MCF 10A (cell line): Measurements from ENCODE around the gene ASB7. TPM values are rescaled to one million over a fixed set of nuclear protein-coding genes. Genes with fewer than 3 reads are reported as not detected.

ENCODE experiments used
- BruUV-seq: library from RNA; stranded (reverse); fragments of 400-500 nt; replicated peaks from 2 replicates; lab custom pipeline; 2021; lab: Mats Ljungman, UMichigan
- CTCF ChIA-PET: fragments of 300-600 bp; sonication (Branson Sonifier 250); formaldehyde crosslinking; extraction: SDS; loops from one replicate; lab custom pipeline; 2021; ENCODE audit warnings: antibody characterized with exemption, inconsistent platforms; lab: Yijun Ruan, JAX
- POLR2A ChIA-PET: fragments of 300-600, 350-650 bp; sonication (Branson Sonifier 250); formaldehyde crosslinking; extraction: SDS; loops from one replicate; lab custom pipeline; 2020; ENCODE audit warnings: antibody characterized with exemption, inconsistent platforms; lab: Yijun Ruan, JAX
- DNase-seq: peaks from one replicate; pipeline ENCODE4 v3.0.0-alpha.2; 2018; ENCODE audit not compliant: unreplicated experiment
- H3K27ac Mint-ChIP-seq: one replicate; pipeline ENCODE4 v1.8.0; 2022; ENCODE audit warnings: mild to moderate bottlenecking, low read depth, mixed read lengths; ENCODE audit not compliant: unreplicated experiment
- H3K27me3 Mint-ChIP-seq: one replicate; pipeline ENCODE4 v1.8.0; 2022; ENCODE audit warnings: mixed read lengths; ENCODE audit not compliant: insufficient read depth, unreplicated experiment
- H3K36me3 Mint-ChIP-seq: one replicate; pipeline ENCODE4 v1.8.0; 2022; ENCODE audit warnings: mild to moderate bottlenecking, moderate library complexity, mixed read lengths; ENCODE audit not compliant: insufficient read depth, unreplicated experiment
- H3K4me1 Mint-ChIP-seq: one replicate; pipeline ENCODE4 v1.8.0; 2022; ENCODE audit warnings: mixed read lengths; ENCODE audit not compliant: insufficient read depth, unreplicated experiment
- H3K4me3 Mint-ChIP-seq: one replicate; pipeline ENCODE4 v1.8.0; 2022; ENCODE audit warnings: mild to moderate bottlenecking, moderate library complexity, mixed read lengths; ENCODE audit not compliant: unreplicated experiment
- H3K9me3 Mint-ChIP-seq: one replicate; pipeline ENCODE4 v1.8.0; 2022; ENCODE audit warnings: mixed read lengths; ENCODE audit not compliant: unreplicated experiment
- intact Hi-C: fragments of 100-400 bp; cut with micrococcal nuclease; formaldehyde crosslinking; loops from 2 replicates; pipeline ENCODE4 v1.14.1; 2022
- total RNA-seq: library from RNA; stranded (reverse); gene quantifications from 2 replicates; pipeline ENCODE4 v1.2.3, GENCODE V29; 2022
- TF ChIP-seq, protein P1 (sequence below): fragments of 200-600 bp; IDR thresholded peaks from one replicate; pipeline ENCODE4 v1.8.0; 2022; ENCODE audit warnings: antibody characterized with exemption, mild to moderate bottlenecking; ENCODE audit not compliant: unreplicated experiment

Gene ASB7
- total RNA-seq, 1 experiment from 2014 or later: 14.3 TPM

DNA sequence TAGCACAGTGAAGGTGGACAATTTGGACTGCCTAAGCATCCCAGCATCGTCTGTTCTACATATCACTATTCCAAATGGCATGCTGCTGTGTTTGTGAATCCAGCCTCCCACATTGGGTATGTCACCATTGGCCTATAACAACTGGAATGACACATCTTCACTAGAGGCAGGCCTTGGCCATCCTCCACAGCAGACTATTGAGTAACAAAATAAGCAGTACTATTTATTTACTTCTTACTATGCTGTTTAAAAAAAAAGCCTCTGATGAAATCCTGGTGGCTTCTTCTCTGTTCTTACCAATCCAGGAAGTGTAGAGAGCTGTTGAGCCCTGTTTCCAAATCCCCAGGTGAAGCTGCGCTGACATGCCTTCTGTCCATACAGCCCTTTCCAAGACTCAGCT is 43.1 kb upstream of the ASB7 start:
- Mint-ChIP-seq H3K27me3 (no peaks in the 10 kb centered on the region), H3K27ac (no peak overlapping the region), H3K4me3 (no peak overlapping the region), H3K9me3 (no peaks in the 10 kb centered on the region), H3K36me3 (peaks cover 5% of the 10 kb centered on the region), H3K4me1 (no peaks in the 10 kb centered on the region)
- TF ChIP-seq, protein P1, sequence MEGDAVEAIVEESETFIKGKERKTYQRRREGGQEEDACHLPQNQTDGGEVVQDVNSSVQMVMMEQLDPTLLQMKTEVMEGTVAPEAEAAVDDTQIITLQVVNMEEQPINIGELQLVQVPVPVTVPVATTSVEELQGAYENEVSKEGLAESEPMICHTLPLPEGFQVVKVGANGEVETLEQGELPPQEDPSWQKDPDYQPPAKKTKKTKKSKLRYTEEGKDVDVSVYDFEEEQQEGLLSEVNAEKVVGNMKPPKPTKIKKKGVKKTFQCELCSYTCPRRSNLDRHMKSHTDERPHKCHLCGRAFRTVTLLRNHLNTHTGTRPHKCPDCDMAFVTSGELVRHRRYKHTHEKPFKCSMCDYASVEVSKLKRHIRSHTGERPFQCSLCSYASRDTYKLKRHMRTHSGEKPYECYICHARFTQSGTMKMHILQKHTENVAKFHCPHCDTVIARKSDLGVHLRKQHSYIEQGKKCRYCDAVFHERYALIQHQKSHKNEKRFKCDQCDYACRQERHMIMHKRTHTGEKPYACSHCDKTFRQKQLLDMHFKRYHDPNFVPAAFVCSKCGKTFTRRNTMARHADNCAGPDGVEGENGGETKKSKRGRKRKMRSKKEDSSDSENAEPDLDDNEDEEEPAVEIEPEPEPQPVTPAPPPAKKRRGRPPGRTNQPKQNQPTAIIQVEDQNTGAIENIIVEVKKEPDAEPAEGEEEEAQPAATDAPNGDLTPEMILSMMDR: no peak
- ChIA-PET POLR2A (interaction anchor here (0.9 to 1.0 kb wide), 2 partner anchors 14 to 209 kb away, joined by 4 read pairs; no protein-coding TSS in a partner anchor), CTCF (interaction anchor here (0.6 to 8.4 kb wide), 3 partner anchors 13 to 630 kb away, joined by 4 to 36 read pairs (median 4); no protein-coding TSS in a partner anchor)
- BruUV-seq: no TSS peak
- intact Hi-C loops: no loop called here
- DNase-seq: peak; percentile 62

DNA sequence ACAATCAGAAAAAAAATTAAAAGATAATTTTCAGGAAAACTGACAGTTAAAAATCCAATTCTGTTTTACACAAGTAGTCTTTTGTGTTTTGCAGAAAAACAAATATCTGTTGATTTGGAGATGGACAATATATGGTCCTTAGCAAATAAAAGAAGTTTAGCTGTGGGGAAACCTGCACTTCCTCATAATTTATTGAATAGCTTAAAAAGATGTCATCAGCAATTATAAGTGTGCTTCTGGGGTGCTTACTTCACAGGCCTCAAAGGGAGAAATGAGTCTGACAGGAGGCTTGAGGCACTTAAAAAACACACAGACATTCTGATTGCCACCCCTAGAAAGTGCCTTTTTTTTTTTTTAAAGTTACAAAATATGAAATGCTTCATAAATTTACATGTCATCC is 42.1 kb upstream of the ASB7 start:
- CTCF ChIA-PET: interaction anchor here (0.7 to 8.4 kb wide), 4 partner anchors 12 to 658 kb away, joined by 3 to 36 read pairs (median 4); no protein-coding TSS in a partner anchor
- POLR2A ChIA-PET: interaction anchor here (0.6 to 0.8 kb wide), 2 partner anchors 65 to 584 kb away, joined by 3 to 4 read pairs; no protein-coding TSS in a partner anchor
- BruUV-seq: no TSS peak
- Mint-ChIP-seq H3K27ac (no peak overlapping the region), H3K4me1 (no peaks in the 10 kb centered on the region), H3K4me3 (no peak overlapping the region), H3K27me3 (no peaks in the 10 kb centered on the region), H3K36me3 (peaks cover 5% of the 10 kb centered on the region), H3K9me3 (no peaks in the 10 kb centered on the region)
- no peak for DNase-seq
- TF ChIP-seq, protein P1: no peak
- intact Hi-C loops: no loop called here

DNA sequence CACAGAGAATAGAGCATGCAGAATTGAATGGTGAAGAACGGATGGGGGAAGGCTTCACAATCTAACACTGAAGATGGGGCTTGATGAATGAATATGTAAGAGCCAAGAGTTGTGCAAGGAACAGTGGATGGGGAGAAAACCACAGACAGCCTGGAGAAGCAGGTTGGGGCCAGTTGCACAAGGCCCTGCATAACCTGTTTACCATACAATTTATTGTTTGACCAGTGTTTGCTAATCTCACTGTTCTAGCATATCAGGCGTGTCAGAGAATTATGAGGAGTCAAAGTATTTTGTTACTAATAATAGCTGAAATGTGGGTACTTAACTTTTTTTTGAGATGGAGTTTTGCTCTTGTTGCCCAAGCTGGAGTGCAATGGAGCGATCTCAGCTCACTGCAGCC is 36.8 kb upstream of the ASB7 start:
- Mint-ChIP-seq H3K4me1 (no peaks in the 10 kb centered on the region), H3K4me3 (no peak overlapping the region), H3K9me3 (no peaks in the 10 kb centered on the region), H3K27me3 (no peaks in the 10 kb centered on the region), H3K36me3 (peaks cover 22% of the 10 kb centered on the region), H3K27ac (no peak overlapping the region)
- TF ChIP-seq, protein P1: no peak
- peak; percentile 13 for DNase-seq
- intact Hi-C loops: no loop called here
- POLR2A ChIA-PET: interaction anchor here (0.7 kb wide), 1 partner anchor 850 kb away, joined by 4 read pairs; no protein-coding TSS in a partner anchor
- CTCF ChIA-PET: interaction anchor here (8.4 kb wide), 1 partner anchor 215 kb away, joined by 36 read pairs; no protein-coding TSS in a partner anchor
- no TSS peak for BruUV-seq

GRCh38 chr15:100566850-100567628 is 35.4 kb upstream of the ASB7 start:
- POLR2A ChIA-PET: no interaction called here
- BruUV-seq: no TSS peak
- peaks cover 29% of the 10 kb centered on the region for H3K36me3 Mint-ChIP-seq
- CTCF ChIA-PET: interaction anchor here (8.4 kb wide), 1 partner anchor 217 kb away, joined by 36 read pairs; no protein-coding TSS in a partner anchor
- TF ChIP-seq, protein P1: no peak
- intact Hi-C loops: no loop called here
- no peaks in the 10 kb centered on the region for H3K27me3 Mint-ChIP-seq
- H3K9me3 Mint-ChIP-seq: no peaks in the 10 kb centered on the region
- DNase-seq: no peak
- H3K27ac Mint-ChIP-seq: no peak overlapping the region
- no peaks in the 10 kb centered on the region for H3K4me1 Mint-ChIP-seq
- no peak overlapping the region for H3K4me3 Mint-ChIP-seq
